ENCODE data around the gene MYO5C. TPM values are rescaled to one million over a fixed set of nuclear protein-coding genes. Genes with fewer than 3 reads are reported as not detected.
A peak's percentile ranks its signal among the peaks of the same experiment; 100 is the strongest.

Gene MYO5C
- total and polyA plus RNA-seq, 10 donors: 0.53 to 23.4 (median 14.7) TPM

- intact Hi-C loops (cut with DNase I; ENCODE audit: low total_unique reads): no loop called here
- Histone ChIP-seq H3K9me3 (no peaks in the 10 kb centered on the region), H3K27ac (peak overlapping the region in 7 of 8 donors; percentile 79 to 88 (median 82)), H3K27me3 (replicated peaks in 1 of 7) (no peaks in the 10 kb centered on the region), H3K4me3 (no peak overlapping the region), H3K36me3 (peaks cover 0 to 15% (median 0%) of the 10 kb centered on the region in 6 donors), H3K4me1 (peaks cover 0 to 45% (median 10%) of the 10 kb centered on the region in 6 donors)
- 92 to 98% (median 97%) methylated on average over 6 of the region's 6 CpGs for WGBS, 5 donors
- TF ChIP-seq POLR2AphosphoS5 (IDR thresholded peaks at IDR 0.05): no peak
- TF ChIP-seq CTCF (IDR thresholded peaks at IDR 0.05 in 8 of 11, conservative IDR thresholded peaks at IDR 0.05 in 3 of 11): no peak
- no peak for TF ChIP-seq POLR2A (IDR thresholded peaks at IDR 0.05)
- no peak for DNase-seq
These were observed 75.4 kb downstream of the MYO5C start for GRCh38 chr15:52220251-52220650.

GRCh38 chr15:52218816-52219215 is 76.8 kb downstream of the MYO5C start:
- intact Hi-C loops (cut with DNase I; ENCODE audit: low total_unique reads): no loop called here
- H3K4me3 ChIP-seq: no peak overlapping the region
- 94 to 98% (median 95%) methylated on average over 4 of the region's 4 CpGs for WGBS, 5 donors

GRCh38 chr15:52218371-52218770 is 77.2 kb downstream of the MYO5C start:
- no peak overlapping the region for H3K27ac ChIP-seq
- TF ChIP-seq CTCF (IDR thresholded peaks at IDR 0.05 in 8 of 11, conservative IDR thresholded peaks at IDR 0.05 in 3 of 11) (no peak), POLR2AphosphoS5 (IDR thresholded peaks at IDR 0.05) (no peak), POLR2A (IDR thresholded peaks at IDR 0.05) (no peak)
- no peaks in the 10 kb centered on the region for H3K9me3 ChIP-seq
- H3K4me3 ChIP-seq: no peak overlapping the region
- DNase-seq: no peak
- WGBS, 5 donors: 53 to 78% (median 68%) methylated on average over 3 of the region's 3 CpGs
- H3K4me1 ChIP-seq: peaks cover 0 to 42% (median 10%) of the 10 kb centered on the region in 6 donors
- intact Hi-C loops (cut with DNase I; ENCODE audit: low total_unique reads): no loop called here
- H3K36me3 ChIP-seq: peaks cover 0 to 11% (median 0%) of the 10 kb centered on the region in 6 donors
- H3K27me3 ChIP-seq (replicated peaks in 1 of 7): no peaks in the 10 kb centered on the region

More at GRCh38 chr15:52218816-52219215, 76.8 kb downstream of the MYO5C start:
- Histone ChIP-seq H3K27me3 (replicated peaks in 1 of 7) (no peaks in the 10 kb centered on the region), H3K4me1 (peaks cover 0 to 45% (median 10%) of the 10 kb centered on the region in 6 donors), H3K27ac (no peak overlapping the region), H3K9me3 (no peaks in the 10 kb centered on the region), H3K36me3 (peaks cover 0 to 10% (median 0%) of the 10 kb centered on the region in 6 donors)
- DNase-seq: no peak
- TF ChIP-seq CTCF (IDR thresholded peaks at IDR 0.05 in 8 of 11, conservative IDR thresholded peaks at IDR 0.05 in 3 of 11): no peak
- no peak for TF ChIP-seq POLR2AphosphoS5 (IDR thresholded peaks at IDR 0.05)
- TF ChIP-seq POLR2A (IDR thresholded peaks at IDR 0.05): no peak

GRCh38 chr15:52217186-52217585 is 78.4 kb downstream of the MYO5C start:
- 87 to 93% (median 91%) methylated on average over 8 to 10 of the region's 10 CpGs for WGBS, 5 donors
- no peaks in the 10 kb centered on the region for H3K27me3 ChIP-seq (replicated peaks in 1 of 7)

More at GRCh38 chr15:52217186-52217585, 78.4 kb downstream of the MYO5C start:
- intact Hi-C loops (cut with DNase I; ENCODE audit: low total_unique reads): no loop called here
- H3K36me3 ChIP-seq: peaks cover 0 to 21% (median 0%) of the 10 kb centered on the region in 6 donors
- no peak overlapping the region for H3K4me3 ChIP-seq
- H3K9me3 ChIP-seq: no peaks in the 10 kb centered on the region
- H3K4me1 ChIP-seq: peaks cover 0 to 30% (median 8%) of the 10 kb centered on the region in 6 donors
- no peak for DNase-seq
- H3K27ac ChIP-seq: no peak overlapping the region
- TF ChIP-seq CTCF (IDR thresholded peaks at IDR 0.05 in 8 of 11, conservative IDR thresholded peaks at IDR 0.05 in 3 of 11) (peak in 1 of 11 experiments; percentile 24), POLR2A (IDR thresholded peaks at IDR 0.05) (no peak), POLR2AphosphoS5 (IDR thresholded peaks at IDR 0.05) (no peak)
